GM10248 (cell line): ENCODE data around the gene GRIK1.

ENCODE experiments used
- CTCF ChIA-PET: fragments of 300-600 bp; sonication (Branson Sonifier 250); formaldehyde crosslinking; extraction: SDS; loops from one replicate; lab custom pipeline; 2021; ENCODE audit warnings: antibody characterized with exemption; lab: Yijun Ruan, JAX
- POLR2A ChIA-PET: fragments of 350-650 bp; sonication (Branson Sonifier 250); formaldehyde crosslinking; extraction: SDS; loops from one replicate; lab custom pipeline; 2020; ENCODE audit warnings: antibody characterized with exemption; lab: Yijun Ruan, JAX
- DNase-seq: peaks from one replicate; pipeline ENCODE4 v3.0.0; 2012; ENCODE audit errors: extremely low spot score
- TF ChIP-seq, protein P1 (sequence below): IDR thresholded peaks from 2 replicates; pipeline ENCODE4 v1.5.1; 2012; ENCODE audit warnings: mild to moderate bottlenecking, low read depth; ENCODE audit errors: extremely low read depth, missing control alignments, control extremely low read depth

Gene GRIK1

DNA sequence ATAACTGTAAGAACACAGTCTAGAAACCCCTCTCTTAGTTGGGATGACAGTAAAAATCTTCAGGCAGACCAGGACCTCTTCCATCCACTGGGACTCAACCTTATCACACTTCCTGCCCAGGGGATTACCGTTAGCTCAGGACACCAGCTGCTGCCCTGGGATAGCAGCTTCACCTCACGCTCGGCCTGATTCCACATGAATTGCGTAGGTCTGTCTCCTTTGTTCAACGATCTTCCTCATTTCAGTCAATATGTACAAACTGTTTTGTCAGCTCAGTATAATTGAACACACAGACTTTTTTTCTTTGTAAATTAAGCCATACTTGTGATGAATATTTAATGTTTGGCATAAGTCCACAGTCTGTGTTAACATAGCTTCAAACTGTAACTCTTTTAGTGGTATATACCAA is 290.4 kb downstream of the GRIK1 start:
- no peak for DNase-seq
- POLR2A ChIA-PET, result no interaction called here
- CTCF ChIA-PET, result interaction anchor here (0.8 kb wide), 1 partner anchor 37 kb away, joined by 3 read pairs; no protein-coding TSS in a partner anchor
- TF ChIP-seq, protein P1, sequence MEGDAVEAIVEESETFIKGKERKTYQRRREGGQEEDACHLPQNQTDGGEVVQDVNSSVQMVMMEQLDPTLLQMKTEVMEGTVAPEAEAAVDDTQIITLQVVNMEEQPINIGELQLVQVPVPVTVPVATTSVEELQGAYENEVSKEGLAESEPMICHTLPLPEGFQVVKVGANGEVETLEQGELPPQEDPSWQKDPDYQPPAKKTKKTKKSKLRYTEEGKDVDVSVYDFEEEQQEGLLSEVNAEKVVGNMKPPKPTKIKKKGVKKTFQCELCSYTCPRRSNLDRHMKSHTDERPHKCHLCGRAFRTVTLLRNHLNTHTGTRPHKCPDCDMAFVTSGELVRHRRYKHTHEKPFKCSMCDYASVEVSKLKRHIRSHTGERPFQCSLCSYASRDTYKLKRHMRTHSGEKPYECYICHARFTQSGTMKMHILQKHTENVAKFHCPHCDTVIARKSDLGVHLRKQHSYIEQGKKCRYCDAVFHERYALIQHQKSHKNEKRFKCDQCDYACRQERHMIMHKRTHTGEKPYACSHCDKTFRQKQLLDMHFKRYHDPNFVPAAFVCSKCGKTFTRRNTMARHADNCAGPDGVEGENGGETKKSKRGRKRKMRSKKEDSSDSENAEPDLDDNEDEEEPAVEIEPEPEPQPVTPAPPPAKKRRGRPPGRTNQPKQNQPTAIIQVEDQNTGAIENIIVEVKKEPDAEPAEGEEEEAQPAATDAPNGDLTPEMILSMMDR, result no peak

DNA sequence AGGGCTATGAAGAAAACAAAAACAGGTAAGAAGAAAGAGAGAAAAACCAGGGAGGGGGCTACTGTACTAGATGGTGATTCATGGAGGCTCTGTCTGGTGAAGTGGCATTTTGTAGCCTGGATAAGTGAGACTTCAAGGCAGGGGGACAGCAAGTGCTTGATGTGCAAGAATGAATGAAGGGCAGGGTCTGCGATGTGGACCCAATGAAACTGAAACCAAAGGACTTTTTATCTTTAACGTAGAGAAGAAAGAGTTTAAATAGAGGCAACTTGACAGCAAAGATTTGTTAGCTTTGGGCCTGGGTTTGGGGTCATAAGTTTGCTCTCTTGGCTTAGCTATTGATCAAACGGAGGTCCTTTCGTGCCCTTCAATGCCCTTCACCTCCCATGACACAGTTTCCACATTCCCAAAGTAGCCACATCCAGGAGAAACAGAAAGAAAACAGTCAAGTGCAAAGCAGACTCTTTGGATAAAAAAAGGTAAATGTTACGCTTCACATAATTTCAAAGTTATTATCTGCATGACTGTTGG is 291.0 kb downstream of the GRIK1 start:
- DNase-seq, result no peak
- CTCF ChIA-PET, result no interaction called here
- TF ChIP-seq, protein P1, result no peak
- POLR2A ChIA-PET, result no interaction called here

DNA sequence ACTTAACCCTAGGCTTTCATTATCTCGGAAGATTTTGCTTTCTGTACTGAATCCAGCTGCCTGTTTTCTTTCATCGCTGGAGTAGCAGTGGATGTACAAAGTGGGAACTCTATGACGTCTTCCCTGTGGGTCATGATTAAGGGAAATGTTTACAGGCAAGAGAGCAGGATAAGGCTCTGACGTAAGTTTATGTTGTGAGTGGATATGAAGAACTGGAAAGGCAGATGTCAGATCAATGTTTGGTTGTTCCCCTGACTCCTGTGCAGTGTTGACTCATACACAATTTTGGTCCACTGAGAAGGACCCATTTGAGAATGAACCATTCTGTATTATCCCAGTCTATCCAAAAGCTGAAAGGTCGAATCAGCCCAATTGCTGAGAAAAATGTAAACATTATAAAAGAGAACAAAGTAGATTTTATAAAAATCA is 292.4 kb downstream of the GRIK1 start:
- ChIA-PET POLR2A (no interaction called here), CTCF (interaction anchor here (1.5 kb wide), 1 partner anchor 12 kb away, joined by 3 read pairs; no protein-coding TSS in a partner anchor)
- TF ChIP-seq, protein P1, result no peak
- DNase-seq, result no peak

DNA sequence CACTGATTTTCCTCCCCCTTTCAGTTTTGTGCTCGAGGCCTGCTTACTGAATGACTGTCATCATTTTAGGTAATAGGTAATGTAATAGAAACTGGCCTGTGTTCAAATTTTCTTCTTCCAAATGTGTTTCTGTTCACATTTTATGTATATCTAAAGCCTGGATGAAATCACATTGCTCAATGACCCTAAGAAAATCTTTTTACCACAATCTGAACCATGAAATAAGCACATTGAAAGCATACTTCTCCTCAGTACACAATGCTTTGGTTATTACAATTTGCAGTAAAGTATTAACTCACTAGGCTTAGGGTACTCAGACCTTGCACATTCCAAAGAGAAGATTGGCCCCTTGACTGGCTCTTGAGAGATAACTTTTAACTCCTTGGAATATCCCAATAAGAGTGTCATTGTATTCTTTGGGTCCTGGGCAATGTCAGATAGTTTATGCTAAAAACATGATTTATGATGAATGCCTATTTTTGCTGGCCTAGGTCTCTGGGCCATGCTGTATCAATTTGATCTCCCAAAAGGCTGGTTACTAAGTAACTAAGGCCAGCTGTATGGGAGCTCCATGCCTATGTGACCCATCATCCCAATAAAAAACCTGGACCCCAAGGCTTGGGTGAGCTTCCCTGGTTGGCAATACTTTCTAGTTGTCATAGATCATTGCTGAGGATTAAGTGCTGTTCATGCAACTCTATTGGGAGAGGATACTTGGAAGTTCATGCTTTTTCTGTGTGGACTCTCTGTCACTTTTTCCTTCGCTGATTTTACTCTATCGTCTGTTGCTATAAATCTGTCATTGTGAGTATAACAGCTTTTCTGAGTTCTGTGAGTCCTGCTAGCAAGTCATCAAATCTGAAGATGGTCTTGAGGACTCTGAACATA is 293.9 kb downstream of the GRIK1 start:
- TF ChIP-seq, protein P1, result no peak
- ChIA-PET CTCF (interaction anchor here (1.5 kb wide), 1 partner anchor 10 kb away, joined by 3 read pairs; no protein-coding TSS in a partner anchor), POLR2A (no interaction called here)
- DNase-seq, result no peak

DNA sequence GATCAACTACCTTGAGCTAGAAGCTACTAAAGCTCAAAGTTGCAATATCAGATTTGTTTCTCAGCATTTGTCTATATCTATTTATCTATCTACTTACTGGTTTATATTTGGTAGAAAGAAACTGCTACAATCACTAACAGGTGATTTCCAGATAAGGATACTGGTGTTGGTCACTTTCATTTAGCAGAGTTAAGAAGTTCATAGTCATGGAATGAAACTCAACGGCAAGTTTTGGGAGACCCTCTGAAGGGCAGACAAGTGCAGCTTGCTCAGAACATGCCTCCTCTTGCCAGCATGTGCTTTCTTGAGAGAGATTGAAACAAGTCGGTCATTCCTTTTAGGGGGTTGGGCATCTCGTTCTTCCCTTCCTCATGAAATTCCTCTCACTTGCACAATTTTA is 296.5 kb downstream of the GRIK1 start:
- no peak for DNase-seq
- TF ChIP-seq, protein P1, result no peak
- CTCF ChIA-PET, result interaction anchor here (0.9 to 1.9 kb wide), 5 partner anchors 9 to 19 kb away, joined by 3 to 6 read pairs (median 3); no protein-coding TSS in a partner anchor
- POLR2A ChIA-PET, result no interaction called here

DNA sequence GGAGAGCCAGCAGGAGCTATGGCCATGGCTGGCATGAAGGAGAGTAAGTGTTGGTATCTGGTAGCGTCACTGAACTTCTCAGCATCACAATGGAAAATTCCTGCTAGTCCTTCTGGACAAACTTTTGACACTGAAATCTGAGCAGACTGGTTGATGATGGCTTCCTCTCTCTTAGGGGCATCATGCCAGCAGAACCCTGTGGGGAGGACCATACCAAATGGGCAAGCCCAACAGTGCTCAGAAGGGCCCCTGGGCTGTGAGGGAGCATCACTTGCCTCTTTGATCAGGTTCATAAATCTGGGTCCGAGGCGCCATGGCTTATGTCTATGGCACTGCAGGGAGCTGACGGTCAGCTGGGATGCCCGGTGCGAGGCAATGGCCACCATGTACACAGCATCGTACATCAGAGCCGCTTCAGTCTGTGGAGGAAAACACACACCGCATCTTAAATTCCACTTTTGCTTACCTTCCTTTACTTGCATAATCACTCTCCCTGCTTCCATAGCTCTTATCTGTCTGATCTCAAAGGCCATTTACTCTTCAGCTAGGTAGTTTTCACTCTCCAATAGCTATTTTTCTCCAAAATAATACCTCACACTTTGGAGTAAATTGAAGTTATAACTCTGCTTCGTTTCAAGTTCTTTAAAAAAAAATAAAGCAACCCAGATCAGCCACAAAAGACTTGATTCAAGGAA is 297.1 kb downstream of the GRIK1 start:
- ChIA-PET POLR2A (no interaction called here), CTCF (interaction anchor here (0.9 to 1.9 kb wide), 5 partner anchors 8 to 20 kb away, joined by 3 to 6 read pairs (median 3); no protein-coding TSS in a partner anchor)
- DNase-seq, result no peak
- TF ChIP-seq, protein P1, result no peak
